Measurements from ENCODE around the gene TCF20.
A peak's percentile ranks its signal among the peaks of the same experiment; 100 is the strongest.

The TCF20 gene

GRCh38 chr22:42282252-42282942 is 11.9 kb upstream of the TCF20 start:
- DNase-seq (ENCODE audit: low read depth in 2 of 2) = no peak

GRCh38 chr22:42281706-42282251 is 11.3 kb upstream of the TCF20 start:
- no peak for DNase-seq (ENCODE audit: low read depth in 2 of 2)

GRCh38 chr22:42281284-42281683 is 10.8 kb upstream of the TCF20 start:
- DNase-seq (ENCODE audit: low read depth in 2 of 2) = no peak

GRCh38 chr22:42280836-42281235 is 10.4 kb upstream of the TCF20 start:
- no peak for DNase-seq (ENCODE audit: low read depth in 2 of 2)

GRCh38 chr22:42280140-42280539 is 9.7 kb upstream of the TCF20 start:
- no peak for DNase-seq (ENCODE audit: low read depth in 2 of 2)

- DNase-seq (ENCODE audit: low read depth in 2 of 2) = no peak
These were observed 9.1 kb upstream of the TCF20 start for GRCh38 chr22:42279425-42280020.

- no peak for DNase-seq (ENCODE audit: low read depth in 2 of 2)
These were observed 7.7 kb upstream of the TCF20 start for GRCh38 chr22:42277988-42278776.

- no peak for DNase-seq (ENCODE audit: low read depth in 2 of 2)
These were observed 6.8 kb upstream of the TCF20 start for GRCh38 chr22:42277232-42277753.

- DNase-seq (ENCODE audit: low read depth in 2 of 2) = no peak
These were observed 5.5 kb upstream of the TCF20 start for GRCh38 chr22:42275970-42276369.

- no peak for DNase-seq (ENCODE audit: low read depth in 2 of 2)
These were observed 4.7 kb upstream of the TCF20 start for GRCh38 chr22:42275176-42275575.

- DNase-seq (ENCODE audit: low read depth in 2 of 2) = no peak
These were observed 3.5 kb upstream of the TCF20 start for GRCh38 chr22:42273855-42274451.

- no peak for DNase-seq (ENCODE audit: low read depth in 2 of 2)
These were observed 2.1 kb upstream of the TCF20 start for GRCh38 chr22:42272431-42272999.

GRCh38 chr22:42271906-42272305 is 1.5 kb upstream of the TCF20 start:
- DNase-seq (ENCODE audit: low read depth in 2 of 2) = no peak

- DNase-seq (ENCODE audit: low read depth in 2 of 2) = no peak
These were observed 849 bp upstream of the TCF20 start for GRCh38 chr22:42271191-42271813.

GRCh38 chr22:42270176-42270509 is 310 bp downstream of the TCF20 start:
- no peak for DNase-seq (ENCODE audit: low read depth in 2 of 2)

- DNase-seq (ENCODE audit: low read depth in 2 of 2) = peak in 1 of 2 donors; percentile 51
These were observed 849 bp downstream of the TCF20 start for GRCh38 chr22:42269432-42270175.

GRCh38 chr22:42268852-42269410 is 1.5 kb downstream of the TCF20 start:
- DNase-seq (ENCODE audit: low read depth in 2 of 2) = no peak

- no peak for DNase-seq (ENCODE audit: low read depth in 2 of 2)
These were observed 5.1 kb downstream of the TCF20 start for GRCh38 chr22:42265321-42265720.

- DNase-seq (ENCODE audit: low read depth in 2 of 2) = no peak
These were observed 6.5 kb downstream of the TCF20 start for GRCh38 chr22:42263944-42264343.

GRCh38 chr22:42262964-42263363 is 7.5 kb downstream of the TCF20 start:
- no peak for DNase-seq (ENCODE audit: low read depth in 2 of 2)
